Dermis microvascular lymphatic vessel endothelial cell (primary cell): ENCODE data around the gene PHF23. TPM values are rescaled to one million over a fixed set of nuclear protein-coding genes. Genes with fewer than 3 reads are reported as not detected.

Experiments used
- DNase-seq, 2 donors: peaks; one replicate each; pipeline versions ENCODE4 v3.0.0 to v3.0.0-alpha.2; 2010; ENCODE audit warnings: low read depth in 2 of 2
- total RNA-seq: library from RNA; depleted of rRNA; stranded (reverse); fragments of >200 nt; gene quantifications from 2 replicates; pipeline ENCODE4 v1.2.1, GENCODE V29; 2014

PHF23 gene
- total RNA-seq, 1 donor from 2014 or later = 29.7 TPM

GRCh38 chr17:7221278-7222092, 17.8 kb downstream of the PHF23 start:
- no peak for DNase-seq

GRCh38 chr17:7220593-7221277, 18.5 kb downstream of the PHF23 start:
- DNase-seq = peak; percentile 68 to 88

- peak; percentile 56 to 84 for DNase-seq
These were observed 19.3 kb downstream of the PHF23 start, which contains the start of the genes ACADVL and DLG4 for GRCh38 chr17:7219812-7220592. Gene ACADVL, plus strand, starts transcription at chr17:7219938. Its CDS starts 47 bp downstream, at chr17:7219985. Gene DLG4, minus strand, starts transcription at chr17:7219836.

GRCh38 chr17:7219229-7219811, 19.9 kb downstream of the PHF23 start:
- no peak for DNase-seq

- no peak for DNase-seq
These were observed 20.5 kb downstream of the PHF23 start for GRCh38 chr17:7218758-7219157.

- DNase-seq = no peak
These were observed 21.1 kb downstream of the PHF23 start for GRCh38 chr17:7218166-7218565.

- DNase-seq = peak in 1 of 2 donors; percentile 79
These were observed 21.9 kb downstream of the PHF23 start for GRCh38 chr17:7217113-7217987.

GRCh38 chr17:7216242-7217112, 22.8 kb downstream of the PHF23 start:
- DNase-seq = no peak

GRCh38 chr17:7215652-7216180, 23.5 kb downstream of the PHF23 start:
- DNase-seq = peak in 1 of 2 donors; percentile 47

GRCh38 chr17:7215136-7215638, 24.1 kb downstream of the PHF23 start:
- no peak for DNase-seq

GRCh38 chr17:7214300-7215135, 24.7 kb downstream of the PHF23 start:
- DNase-seq = peak; percentile 92 to 98

- peak; percentile 77 to 91 for DNase-seq
These were observed 25.4 kb downstream of the PHF23 start for GRCh38 chr17:7213895-7214299.

- no peak for DNase-seq
These were observed 27.6 kb downstream of the PHF23 start for GRCh38 chr17:7211491-7212273.

GRCh38 chr17:7208754-7209460, 30.4 kb downstream of the PHF23 start:
- no peak for DNase-seq

GRCh38 chr17:7208027-7208571, 31.2 kb downstream of the PHF23 start:
- DNase-seq = no peak
